ENCODE data around the gene HDAC7.
"Not testable (repeated sequence)": the region's sequence is repeated elsewhere in the genome, so short reads cannot be mapped to it uniquely, and the experiment has no call there.

Gene HDAC7

GRCh38 chr12:47850153-47851084, 30.7 kb upstream of the HDAC7 start:
- intact Hi-C loops (cut with DNase I), result no loop called here
- DNase-seq, result no peak

GRCh38 chr12:47849261-47849660, 29.6 kb upstream of the HDAC7 start:
- intact Hi-C loops (cut with DNase I), result no loop called here

GRCh38 chr12:47848853-47849252, 29.1 kb upstream of the HDAC7 start:
- intact Hi-C loops (cut with DNase I), result no loop called here
- DNase-seq, result no peak

More at GRCh38 chr12:47849261-47849660, 29.6 kb upstream of the HDAC7 start:
- DNase-seq, result no peak

- no peak for DNase-seq
- intact Hi-C loops (cut with DNase I), result no loop called here
Measured at GRCh38 chr12:47846294-47846996, 26.7 kb upstream of the HDAC7 start.

GRCh38 chr12:47845081-47845480, 25.4 kb upstream of the HDAC7 start:
- intact Hi-C loops (cut with DNase I), result no loop called here
- no peak for DNase-seq

GRCh38 chr12:47844264-47845019, 24.7 kb upstream of the HDAC7 start:
- DNase-seq, result no peak

GRCh38 chr12:47843226-47843980, 23.7 kb upstream of the HDAC7 start:
- intact Hi-C loops (cut with DNase I), result no loop called here
- DNase-seq, result no peak

More at GRCh38 chr12:47844264-47845019, 24.7 kb upstream of the HDAC7 start:
- intact Hi-C loops (cut with DNase I), result no loop called here

GRCh38 chr12:47842543-47842942, 22.8 kb upstream of the HDAC7 start:
- intact Hi-C loops (cut with DNase I), result not testable (repeated sequence)

GRCh38 chr12:47841910-47842309, 22.2 kb upstream of the HDAC7 start:
- DNase-seq, result no peak
- intact Hi-C loops (cut with DNase I), result no loop called here

More at GRCh38 chr12:47842543-47842942, 22.8 kb upstream of the HDAC7 start:
- DNase-seq, result not testable (repeated sequence)

- intact Hi-C loops (cut with DNase I), result no loop called here
- DNase-seq, result no peak
Measured at GRCh38 chr12:47841501-47841900, 21.8 kb upstream of the HDAC7 start.

GRCh38 chr12:47840571-47840970, 20.9 kb upstream of the HDAC7 start:
- intact Hi-C loops (cut with DNase I), result no loop called here
- no peak for DNase-seq

- DNase-seq, result no peak
- intact Hi-C loops (cut with DNase I), result loop anchor here (2.0 to 5.0 kb wide), 4 partner anchors 42 to 187 kb away; no protein-coding TSS in a partner anchor
Measured at GRCh38 chr12:47839214-47839876, 19.6 kb upstream of the HDAC7 start.

GRCh38 chr12:47838286-47838931, 18.7 kb upstream of the HDAC7 start:
- intact Hi-C loops (cut with DNase I), result loop anchor here (2.0 to 5.0 kb wide), 4 partner anchors 41 to 186 kb away; no protein-coding TSS in a partner anchor
- DNase-seq, result peak in 35 of 42 donors; percentile 25 to 87 (median 55)

GRCh38 chr12:47837190-47838171, 17.8 kb upstream of the HDAC7 start:
- intact Hi-C loops (cut with DNase I), result loop anchor here (2.0 to 5.0 kb wide), 4 partner anchors 40 to 185 kb away; no protein-coding TSS in a partner anchor
- peak; percentile 53 to 88 (median 76) for DNase-seq

- intact Hi-C loops (cut with DNase I), result loop anchor here (5.0 kb wide), 3 partner anchors 38 to 183 kb away; no protein-coding TSS in a partner anchor
Measured at GRCh38 chr12:47835831-47836155, 16.1 kb upstream of the HDAC7 start.

More at GRCh38 chr12:47835831-47836155, 16.1 kb upstream of the HDAC7 start:
- DNase-seq, result no peak

Measured in head of caudate nucleus (tissue), 42 donors.